ENCODE measurements around the gene CDK15.
A peak's percentile ranks its signal among the peaks of the same experiment; 100 is the strongest.

The CDK15 gene

DNA sequence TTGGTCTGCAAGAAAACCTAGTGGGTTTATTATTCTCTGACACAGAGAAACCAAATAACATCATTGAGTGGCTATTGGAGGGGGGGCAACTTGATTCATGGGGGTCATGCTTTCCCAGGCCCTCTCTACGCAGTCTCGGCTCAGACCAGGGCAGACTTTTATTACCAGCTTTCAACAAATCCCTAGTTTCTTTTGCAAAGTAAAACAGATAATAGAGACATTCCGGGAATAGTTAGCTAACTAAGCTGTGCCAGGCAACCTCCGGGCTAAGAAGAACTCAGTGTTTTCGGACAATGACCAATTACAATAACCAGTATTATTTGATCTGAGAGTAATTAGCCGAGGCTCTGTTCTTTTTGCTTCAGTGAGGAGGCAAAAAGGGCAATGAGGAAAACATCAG lies 66.3 kb downstream of the CDK15 start:
- no peak for DNase-seq

DNA sequence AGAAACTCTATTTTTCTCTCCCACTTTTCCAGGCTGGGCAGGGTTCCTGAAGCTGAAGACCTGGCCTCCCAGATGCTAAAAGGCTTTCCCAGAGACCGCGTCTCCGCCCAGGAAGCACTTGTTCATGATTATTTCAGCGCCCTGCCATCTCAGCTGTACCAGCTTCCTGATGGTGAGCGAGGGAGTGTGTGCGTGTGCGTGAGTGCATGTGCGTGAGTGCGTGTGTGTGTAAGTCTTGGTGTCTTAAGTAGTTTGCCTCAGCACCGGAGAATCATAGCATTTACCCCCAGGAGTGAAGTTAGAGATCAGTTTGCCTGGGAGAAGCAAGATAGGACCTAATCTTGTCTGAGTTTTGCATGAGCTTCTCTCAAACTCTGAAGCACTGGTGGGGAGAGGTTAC lies 73.7 kb downstream of the CDK15 start:
- no peak for DNase-seq

DNA sequence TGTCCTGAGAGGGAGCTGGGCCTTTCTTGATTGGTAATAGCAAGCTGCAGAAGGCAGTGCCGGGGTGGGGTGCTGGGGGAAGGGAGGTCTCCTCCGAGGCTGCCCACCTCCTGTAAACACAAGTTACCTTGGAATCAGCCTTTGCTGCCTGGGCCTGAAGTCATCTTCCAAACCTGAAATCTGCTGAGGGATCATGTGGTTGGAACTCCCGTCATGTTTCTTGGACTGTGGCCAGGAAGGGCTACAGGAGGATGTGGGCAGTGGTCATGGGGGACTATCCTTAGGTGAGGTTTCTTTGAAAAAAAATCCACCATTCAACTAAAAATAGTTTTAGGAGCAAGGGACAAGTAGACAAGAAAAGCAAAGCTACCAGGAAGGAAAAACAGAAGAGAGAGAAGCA lies 74.2 kb downstream of the CDK15 start:
- DNase-seq = no peak

DNA sequence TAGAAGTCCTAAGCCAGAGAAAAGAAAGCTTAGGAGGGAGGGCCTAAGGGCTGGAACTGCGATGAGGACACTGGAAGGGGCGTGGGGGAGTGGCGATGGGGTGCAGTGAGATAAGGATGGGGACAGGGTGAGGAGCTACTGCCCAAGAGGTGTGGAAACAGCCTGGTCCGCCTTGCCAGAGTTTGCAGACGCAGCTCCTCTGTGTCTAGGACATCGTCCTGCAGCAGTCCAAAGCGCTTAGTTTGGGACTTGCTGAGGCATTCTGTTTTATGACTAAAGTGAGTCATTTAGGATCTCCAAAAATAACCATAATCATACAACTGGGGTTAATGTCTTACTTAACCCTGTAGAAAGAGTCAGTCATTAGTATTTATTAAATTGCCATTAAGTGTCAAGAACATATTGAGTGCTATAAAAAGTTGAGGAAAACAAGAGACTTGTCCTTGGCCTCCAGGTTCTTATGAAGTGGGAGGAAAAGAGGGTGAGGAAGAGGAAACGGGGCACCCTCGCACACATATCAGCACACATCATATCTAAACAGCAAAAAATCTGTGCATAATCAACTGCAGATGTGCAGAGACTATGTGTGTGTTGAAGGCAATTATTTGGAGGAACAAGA lies 74.8 kb downstream of the CDK15 start:
- no peak for DNase-seq

DNA sequence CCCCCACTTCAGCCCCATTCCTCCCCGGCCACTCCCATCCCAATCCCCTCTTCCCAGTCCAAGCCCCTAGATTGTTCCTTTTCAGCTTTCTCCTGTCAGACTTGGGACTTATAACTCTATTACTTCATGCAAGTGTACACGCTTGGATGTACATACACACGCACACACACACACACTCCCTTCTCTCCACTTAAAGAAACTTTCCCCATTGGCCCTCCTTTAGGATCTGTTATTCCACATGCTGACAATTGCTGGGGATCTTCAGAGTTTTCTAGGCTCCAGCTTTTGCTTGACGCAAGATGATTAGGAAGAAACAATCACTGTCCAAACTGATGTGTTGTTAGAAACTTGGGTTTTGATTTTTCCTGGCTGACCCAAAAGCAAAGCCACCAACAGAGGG lies 75.4 kb downstream of the CDK15 start:
- DNase-seq = no peak

DNA sequence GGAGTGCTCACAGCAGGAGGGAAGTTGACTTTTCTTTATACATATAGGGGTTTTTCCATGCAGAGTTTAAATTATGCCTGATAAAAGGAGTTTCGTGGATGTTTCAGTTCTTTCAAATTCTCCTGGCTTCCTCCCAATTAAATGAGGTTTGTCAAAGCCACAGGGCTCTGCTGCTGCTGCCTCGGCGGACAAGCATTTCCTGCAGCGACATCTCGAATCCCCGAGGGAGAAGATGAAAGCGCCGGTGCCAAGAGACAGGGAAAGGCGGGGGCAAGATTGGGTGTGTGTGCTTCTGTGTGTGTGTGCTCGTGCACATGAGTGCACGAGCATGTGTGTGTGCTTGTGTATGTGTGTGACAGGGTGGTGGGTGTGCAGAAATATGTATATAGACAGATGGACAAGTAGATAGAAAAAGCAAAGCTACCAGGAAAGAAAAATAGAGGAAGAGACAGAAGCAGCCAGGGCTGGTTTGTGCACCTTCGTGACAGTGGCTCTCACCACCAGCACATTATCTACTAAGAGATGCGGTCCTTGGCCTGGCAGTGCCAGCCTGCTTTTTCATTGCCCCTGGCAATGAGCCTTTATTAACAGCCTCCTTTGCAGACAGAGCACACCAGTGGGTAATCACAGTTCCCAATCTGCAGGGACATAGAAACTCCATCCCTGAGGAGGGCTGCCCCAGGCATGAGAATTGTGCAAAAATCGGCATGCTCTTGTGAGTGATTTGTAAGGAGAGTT lies 76.2 kb downstream of the CDK15 start:
- no peak for DNase-seq

DNA sequence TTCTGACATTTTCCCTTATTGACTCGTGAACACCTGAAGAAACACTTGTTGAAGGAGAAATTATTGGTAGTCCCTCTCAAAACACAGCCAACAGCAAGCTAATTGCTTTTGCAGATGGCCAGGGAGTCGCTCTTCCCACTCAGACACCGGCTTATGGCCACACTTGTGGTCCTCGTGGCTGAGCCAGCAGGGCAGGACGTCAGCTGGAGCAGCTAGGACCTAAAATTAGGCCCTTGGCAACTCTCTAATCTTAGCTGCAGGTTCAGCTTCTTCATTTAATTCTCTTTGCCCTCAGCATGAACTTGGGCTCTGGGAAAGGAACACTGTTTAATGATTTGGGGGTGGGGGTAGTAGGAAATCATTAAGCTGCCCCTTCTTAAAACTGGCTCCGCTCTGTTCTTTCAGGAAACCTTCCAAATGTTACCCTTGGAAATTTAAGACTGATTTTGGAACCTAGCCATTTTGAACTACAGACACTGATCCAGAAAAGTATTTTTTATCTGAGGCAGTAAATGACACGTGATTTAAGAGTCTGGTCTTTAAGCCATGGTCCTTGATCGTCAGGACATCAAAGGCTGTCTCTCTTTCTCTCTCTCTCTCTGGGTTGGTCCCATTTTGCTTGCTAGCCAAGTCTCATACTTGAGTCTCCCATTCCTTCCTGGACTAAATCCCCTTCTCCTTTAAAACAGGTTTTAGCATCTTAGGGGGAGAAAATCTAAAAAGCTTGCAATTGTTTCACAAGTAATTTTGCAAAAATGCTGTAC lies 77.5 kb downstream of the CDK15 start:
- no peak for DNase-seq

DNA sequence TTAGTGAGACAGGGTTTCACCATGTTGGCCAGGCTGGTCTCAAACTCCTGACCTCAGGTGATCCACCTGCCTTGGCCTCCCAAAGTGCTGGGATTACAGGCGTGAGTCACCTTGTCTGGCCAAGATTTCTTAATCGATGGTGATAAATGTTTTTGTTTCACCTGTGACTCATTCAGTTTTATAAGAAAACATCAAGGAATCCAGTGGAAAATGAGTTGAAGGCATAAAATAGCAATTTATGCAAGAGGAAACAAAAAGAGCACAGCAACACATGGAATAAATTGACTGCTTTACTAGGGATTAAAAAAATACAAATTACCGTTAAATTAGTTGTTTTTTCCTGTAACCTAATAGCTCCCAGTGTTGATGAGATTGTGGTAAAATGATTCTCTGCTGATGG lies 80.2 kb downstream of the CDK15 start:
- DNase-seq = no peak

DNA sequence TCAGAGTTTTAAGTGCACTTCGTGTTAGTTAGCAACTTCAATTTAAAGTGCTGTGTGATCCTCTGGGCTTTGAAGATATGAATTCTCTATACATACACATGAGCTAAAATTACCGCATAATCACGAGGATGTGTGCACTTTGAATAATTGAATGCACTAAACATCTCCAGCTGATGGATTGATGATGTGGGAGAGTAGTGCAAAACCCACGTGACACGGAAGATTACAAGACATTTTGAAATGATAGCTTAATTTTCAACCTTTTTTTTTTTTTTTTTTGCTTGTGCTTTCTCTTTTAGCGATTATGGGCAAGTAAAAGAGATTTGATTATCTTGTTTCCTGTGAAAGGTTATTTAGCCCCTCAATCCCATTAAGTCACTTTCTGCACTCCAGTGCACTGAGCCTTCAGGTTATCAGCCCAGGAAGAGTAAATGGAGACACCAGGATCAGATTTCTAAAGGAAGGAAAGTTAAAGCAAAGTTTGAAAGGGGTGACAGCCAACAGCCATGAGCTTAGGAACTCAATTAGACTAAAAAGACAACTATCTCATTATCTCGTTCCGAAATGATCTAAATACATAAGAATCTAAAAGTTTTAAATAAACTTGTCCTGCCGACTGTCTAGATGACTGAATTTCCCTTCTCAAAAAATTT lies 81.6 kb downstream of the CDK15 start:
- no peak for DNase-seq

DNA sequence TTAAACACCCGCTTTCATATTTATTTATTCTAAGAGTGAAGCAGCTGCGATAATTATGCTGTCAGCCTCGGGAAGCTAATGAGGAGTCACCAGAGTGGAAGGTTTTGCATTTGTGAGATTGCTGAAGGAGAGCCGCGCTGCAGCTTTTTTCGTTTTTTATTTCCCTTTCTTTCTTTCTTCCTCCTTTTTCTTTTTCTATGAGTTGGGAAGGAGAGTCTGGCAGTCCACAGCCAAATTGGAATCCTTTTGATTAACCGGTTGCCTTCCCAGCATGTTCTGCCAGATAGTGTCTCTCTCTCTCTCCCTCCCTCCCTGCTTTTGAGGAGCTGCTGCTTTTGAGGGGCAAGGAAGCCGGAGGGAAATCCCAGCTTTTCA lies 82.1 kb downstream of the CDK15 start:
- DNase-seq = no peak

DNA sequence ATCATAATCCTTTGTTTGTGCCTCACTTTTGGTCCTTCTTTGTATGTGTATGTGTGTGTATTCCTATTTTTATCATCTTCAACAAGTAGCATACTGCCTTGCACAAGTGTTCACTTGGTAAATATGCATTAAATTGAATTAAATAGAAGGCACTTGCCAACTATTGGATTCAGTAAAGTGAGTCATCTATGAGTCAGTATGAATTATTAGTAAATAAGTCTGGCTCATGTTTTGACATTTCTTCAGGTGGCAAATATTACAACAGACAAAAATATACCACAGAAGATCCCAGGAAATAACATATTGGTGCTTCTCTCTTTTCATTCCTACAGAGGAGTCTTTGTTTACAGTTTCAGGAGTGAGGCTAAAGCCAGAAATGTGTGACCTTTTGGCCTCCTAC lies 84.1 kb downstream of the CDK15 start:
- no peak for DNase-seq

DNA sequence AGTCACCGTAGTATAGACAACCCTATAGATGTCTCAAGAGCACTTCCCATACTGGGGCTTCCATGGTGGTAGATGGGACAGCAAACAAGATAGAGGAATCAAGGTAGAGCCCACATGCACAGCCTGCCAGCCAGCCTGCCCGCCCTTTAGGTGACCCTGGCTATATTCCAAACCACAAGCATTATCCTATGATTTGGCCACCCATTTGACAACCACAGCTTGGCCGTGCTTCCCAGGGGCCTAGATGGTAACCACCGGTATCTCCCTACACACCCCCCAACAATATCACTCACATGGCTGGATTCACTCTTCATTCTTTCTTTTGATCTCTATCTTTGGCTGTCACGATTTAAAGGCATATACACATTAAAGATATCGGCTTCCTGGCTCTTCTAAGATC lies 85.3 kb downstream of the CDK15 start:
- no peak for DNase-seq

DNA sequence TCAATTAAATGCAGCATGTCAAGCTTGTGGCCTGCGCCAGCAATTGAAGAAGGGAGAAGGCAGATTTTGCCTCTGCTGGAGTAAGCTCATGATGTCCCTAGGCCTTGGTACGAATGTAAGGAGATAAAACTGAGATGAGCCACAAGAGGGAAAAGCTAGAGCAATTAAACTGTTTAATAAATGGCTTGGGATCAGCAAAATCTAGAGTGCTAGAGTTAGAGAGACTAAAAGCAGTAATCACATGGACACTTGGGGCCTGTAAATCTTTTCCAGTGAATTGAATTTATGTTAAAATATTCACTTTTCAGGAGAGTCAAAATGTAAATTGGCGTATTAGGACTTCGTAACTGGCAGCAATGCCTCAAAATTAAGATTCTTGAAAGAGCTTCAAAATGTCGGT lies 86.2 kb downstream of the CDK15 start:
- no peak for DNase-seq

DNA sequence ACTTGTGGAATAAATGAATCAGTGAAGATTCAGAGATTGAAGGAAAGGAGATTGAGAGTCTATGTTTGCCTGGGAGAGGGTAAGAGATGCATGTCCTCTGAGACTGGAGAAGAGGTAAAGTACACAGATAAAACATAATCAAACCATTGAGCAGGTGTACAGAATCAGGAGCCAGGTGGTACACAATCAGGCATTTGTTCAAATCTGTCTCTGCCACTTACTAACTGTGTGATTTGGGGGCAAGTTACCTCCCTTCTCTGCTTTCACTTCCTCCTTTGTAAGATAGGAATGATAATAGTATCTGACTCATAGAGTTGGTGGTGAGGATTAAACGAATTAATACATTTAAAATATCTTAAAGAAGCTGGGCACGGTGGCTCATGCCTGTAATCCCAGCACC lies 94.0 kb downstream of the CDK15 start:
- DNase-seq = no peak

DNA sequence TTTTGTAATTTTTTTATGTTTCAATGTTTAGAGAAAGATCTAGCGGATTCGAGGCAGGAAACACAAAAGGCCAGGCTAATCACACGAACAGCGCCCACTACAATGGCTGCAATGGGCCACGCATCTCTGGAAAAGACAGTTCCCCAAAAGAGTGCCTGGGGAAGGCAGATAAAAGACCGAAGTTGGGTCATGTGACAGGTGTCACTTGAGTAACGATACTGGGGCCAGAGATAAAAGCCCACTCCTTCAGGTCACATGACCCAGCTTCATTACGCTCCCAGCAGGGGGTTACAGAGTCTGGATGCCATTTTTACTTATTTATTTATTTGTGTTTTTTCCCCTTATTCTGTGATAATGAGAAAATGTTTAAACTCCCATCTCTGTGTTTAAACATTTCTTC lies 95.4 kb downstream of the CDK15 start:
- DNase-seq = no peak

DNA sequence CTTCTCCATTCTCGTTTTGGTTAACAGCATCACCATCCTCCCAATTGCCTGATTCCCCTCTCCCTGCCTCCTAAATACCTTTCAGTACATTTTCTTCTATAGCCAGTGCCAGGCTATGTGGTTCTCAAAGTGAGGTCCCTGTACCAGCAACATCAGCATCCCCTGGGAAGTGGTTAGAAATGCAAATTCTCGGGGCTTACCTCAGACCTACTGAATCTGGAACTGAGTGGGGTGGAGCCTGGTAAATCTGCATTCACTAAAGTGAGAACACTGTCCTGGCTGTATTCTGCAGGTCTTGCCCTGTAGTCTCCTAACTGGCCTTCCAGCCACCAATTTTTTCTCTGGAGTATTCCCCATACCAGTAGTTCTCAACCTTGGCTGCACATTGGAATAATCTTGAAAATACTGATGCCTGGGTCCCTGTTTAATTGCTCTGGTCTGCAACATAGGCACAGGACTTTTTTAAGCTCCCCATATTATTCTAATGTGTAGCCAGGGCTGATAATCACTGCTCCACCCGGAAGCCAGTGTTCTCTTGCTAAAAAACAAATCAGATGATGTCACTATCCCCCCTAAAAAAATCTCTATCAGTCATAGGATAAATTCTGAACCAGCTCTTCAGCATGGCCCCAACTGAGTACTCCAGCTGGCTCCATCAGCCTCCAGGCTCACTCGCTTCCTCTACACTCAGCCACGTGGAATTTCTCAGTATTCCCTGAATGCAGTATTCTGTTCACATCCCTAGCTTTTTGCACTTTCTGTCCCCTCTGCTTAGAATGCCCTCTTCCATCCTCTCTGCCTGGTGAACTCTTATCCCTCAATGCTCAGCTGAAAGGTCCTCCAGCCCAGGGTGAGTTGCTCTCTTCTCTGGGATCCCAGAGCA lies 98.4 kb downstream of the CDK15 start:
- DNase-seq = no peak

DNA sequence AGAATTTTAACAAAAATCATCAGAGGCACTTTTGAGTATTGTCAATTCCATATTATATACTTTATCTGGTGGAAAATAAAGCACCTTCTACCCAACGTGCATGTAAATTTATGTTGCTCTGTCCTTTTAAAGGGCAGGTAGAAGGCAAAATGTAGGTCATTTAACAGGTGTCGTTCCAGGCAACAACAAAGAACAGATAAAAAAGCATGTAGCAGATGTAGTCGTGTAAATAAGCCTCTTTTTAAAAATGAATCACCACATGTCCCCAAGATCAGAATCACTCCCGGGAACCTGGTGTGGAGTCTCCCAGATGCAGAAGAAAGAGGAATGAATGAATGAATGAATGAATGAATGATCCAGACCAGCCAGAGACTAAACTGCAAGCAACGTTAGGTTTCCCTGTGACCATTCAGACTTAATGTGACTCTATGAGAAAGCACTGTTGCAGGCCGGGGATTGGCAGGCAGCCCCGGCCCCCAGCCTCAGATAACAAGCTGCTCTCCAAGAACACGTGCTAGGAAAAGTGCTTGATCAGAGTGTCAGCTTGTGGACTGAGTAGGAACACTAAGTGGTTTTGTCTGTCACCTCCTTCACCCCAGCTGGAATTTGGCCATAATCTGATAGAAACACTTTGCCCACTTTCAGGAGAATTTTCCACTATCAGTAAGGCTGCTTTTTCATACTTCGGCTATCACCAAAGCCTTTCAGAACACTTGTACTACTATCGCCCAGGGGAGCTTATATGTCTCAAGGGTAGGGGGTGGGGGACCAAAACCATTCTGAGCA lies 100.6 kb downstream of the CDK15 start:
- DNase-seq = no peak

DNA sequence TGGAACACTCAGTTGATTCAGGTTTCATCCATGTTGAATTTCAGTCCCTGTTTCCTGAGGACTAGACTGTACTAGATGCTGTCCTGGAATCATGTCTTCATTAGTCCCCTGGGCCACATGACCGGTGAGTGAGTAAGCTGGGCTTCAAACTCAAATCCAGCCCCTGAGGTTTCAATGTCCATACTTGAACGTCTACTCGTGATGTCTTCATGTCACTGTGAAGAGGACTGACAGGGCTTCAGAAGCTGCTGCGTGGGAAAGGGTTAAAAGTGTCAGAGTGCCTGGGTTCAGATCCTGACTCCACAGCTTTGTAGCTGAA lies 101.2 kb downstream of the CDK15 start:
- no peak for DNase-seq

DNA sequence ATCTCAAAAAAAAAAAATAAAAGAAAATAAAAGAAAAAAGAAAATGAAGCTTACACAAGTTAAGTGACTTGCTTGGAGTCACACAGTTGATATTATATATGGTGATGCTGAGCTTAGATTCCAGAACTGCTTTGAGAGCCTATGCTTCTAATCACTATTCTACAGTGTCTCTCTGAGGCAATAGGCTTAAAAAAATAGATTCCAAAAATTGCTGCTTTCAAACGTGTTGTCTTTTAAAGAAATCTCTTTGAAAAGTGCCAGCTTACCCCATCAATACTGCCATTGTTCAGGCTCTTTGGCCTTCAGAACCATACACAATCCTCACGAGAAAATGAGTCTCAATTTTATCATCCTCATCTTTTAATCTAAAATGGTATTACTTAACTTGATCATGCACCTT lies 102.6 kb downstream of the CDK15 start:
- DNase-seq = no peak

DNA sequence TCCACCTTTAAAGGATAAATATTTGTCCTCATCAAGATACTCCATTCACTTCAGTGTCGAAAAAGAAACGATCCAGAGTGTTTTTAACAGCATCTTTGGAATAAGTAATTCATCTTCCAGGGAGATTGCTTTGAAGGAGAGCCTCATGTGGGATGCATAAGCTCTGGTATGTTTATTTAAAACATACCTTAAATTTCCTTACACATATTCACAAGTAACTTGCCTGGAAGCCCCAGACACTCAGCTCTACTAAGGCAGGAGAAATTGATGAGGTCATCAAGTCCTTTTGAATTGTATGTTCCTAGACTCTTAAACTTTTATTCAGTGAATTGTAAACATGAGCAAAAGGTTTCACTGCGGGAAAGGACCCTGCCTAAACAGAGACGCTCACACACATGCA lies 103.0 kb downstream of the CDK15 start:
- no peak for DNase-seq

DNA sequence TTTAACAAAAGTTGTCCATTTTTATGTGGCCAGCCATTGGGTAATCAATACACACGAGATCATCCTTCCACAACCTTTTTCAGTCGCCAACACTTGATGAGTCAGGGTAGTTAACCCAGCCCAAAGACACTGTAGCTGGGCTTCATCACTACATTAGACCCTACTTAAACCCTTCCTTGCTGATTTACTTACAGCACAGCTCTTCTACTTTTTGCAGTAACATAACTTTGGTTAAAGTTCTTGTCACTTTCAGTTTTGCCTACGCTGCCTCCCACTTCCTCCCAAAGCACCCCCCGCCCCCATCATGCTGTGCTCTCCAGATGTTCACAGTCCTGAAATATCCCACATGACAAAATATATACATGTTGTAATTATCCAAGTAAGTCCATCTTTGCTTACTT lies 103.6 kb downstream of the CDK15 start:
- peak; percentile 3 for DNase-seq

DNA sequence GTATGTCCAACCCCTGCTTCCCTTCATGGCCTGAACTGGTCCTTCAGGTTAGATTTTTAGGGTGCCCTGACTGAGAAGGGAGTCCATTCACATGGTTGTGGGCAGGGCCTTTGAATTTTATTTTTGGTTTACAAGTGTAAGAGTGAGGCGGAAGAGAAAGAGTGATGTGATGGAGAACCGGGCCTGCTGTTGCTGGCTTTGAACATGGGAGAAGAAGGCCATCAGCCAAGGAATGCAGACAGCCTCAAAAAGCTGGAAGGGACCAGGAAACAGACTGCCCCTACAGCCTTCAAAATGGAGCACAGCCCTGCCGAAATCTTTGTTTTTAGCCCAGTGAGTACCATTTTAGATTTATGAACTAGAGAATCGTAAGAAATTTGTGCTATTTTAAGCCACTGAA lies 105.0 kb downstream of the CDK15 start:
- no peak for DNase-seq
